Ovary (tissue), 9 donors: ENCODE measurements around the gene EMILIN2. TPM values are rescaled to one million over a fixed set of nuclear protein-coding genes. Genes with fewer than 3 reads are reported as not detected.

ENCODE experiments used
- DNase-seq, 5 donors: peaks; one replicate each; pipeline ENCODE4 v3.0.0-alpha.2; 2019 to 2020
- H3K27ac ChIP-seq, 2 donors: fragments of 200-600 bp; one replicate each; pipeline versions ENCODE4 v1.5.1 to v1.8.0; 2019 to 2022
- H3K27me3 ChIP-seq: fragments of 200-600 bp; one replicate; pipeline ENCODE4 v1.8.0; 2022
- H3K36me3 ChIP-seq: fragments of 200-600 bp; sonication (generic); one replicate; pipeline ENCODE4 v1.5.1; 2019
- H3K4me1 ChIP-seq: one replicate; pipeline ENCODE4 v1.8.1; 2013; ENCODE audit warnings: mild to moderate bottlenecking, moderate library complexity; ENCODE audit not compliant: insufficient read depth
- H3K4me3 ChIP-seq: fragments of 200-600 bp; sonication (generic); one replicate; pipeline ENCODE4 v1.5.1; 2017
- H3K9me3 ChIP-seq, 2 donors: fragments of 200-600 bp in 1 of 2; sonication (generic) in 1 of 2; one replicate each; pipeline versions ENCODE4 v1.5.1 to v1.8.1; 2013 to 2019; ENCODE audit warnings: mild to moderate bottlenecking in 1 of 2, moderate library complexity in 1 of 2
- EP300 ChIP-seq: sonication (generic); formaldehyde crosslinking; IDR thresholded peaks from one replicate; pipeline ENCODE4 v1.6.1; 2017; ENCODE audit warnings: antibody characterized with exemption
- POLR2A ChIP-seq: fragments of 450-650 bp; IDR thresholded peaks from one replicate; pipeline ENCODE4 v1.6.1; 2017; ENCODE audit warnings: antibody characterized with exemption, mild to moderate bottlenecking, moderate library complexity
- WGBS, 3 donors: extraction: QIAGEN DNeasy Blood & Tissue Kit in 1 of 3; methylation state at CpG; one replicate each; pipeline versions ENCODE4 v1.1.5 to v1.1.7; 2013 to 2017; 5-methylcytosine and 5-hydroxymethylcytosine counted together
- intact Hi-C, 4 donors: fragments of 100-400 bp; cut with DNase I; formaldehyde crosslinking; loops; one replicate each; pipeline versions ENCODE4 v1.11.0 to v1.15.1; 2022 to 2023
- polyA plus RNA-seq, 2 donors: library from polyadenylated mRNA; stranded (reverse); fragments of 200-250 nt in 1 of 2; fragments of 350-450 nt in 1 of 2; fragmentation: Illumina TruSeq in 1 of 2; extraction: RNeasy Lipid Tissue Mini Kit (QIAGEN cat#74804) in 1 of 2; gene quantifications; one replicate each; pipeline ENCODE4 v1.2.3, GENCODE V29; 2013 to 2014
- total RNA-seq, 7 donors: library from RNA; depleted of rRNA in 2 of 7; stranded (reverse); fragments of >200 nt in 2 of 7; fragmentation: NEBNext Ultra II Directional in 3 of 7; extraction: Animal tissue kit (Norgen Biotek cat#: 25700) in 3 of 7; gene quantifications; one replicate each; pipeline versions ENCODE4 v1.1.0 to v1.2.4, GENCODE V29; 2016 to 2023
- TF ChIP-seq, protein P1 (sequence below), 3 donors: fragments of 450-650 bp in 2 of 3; fragments of 200-600 bp in 1 of 3; IDR thresholded peaks; one replicate each; pipeline versions ENCODE4 v1.5.1 to v1.8.0; 2016 to 2022; ENCODE audit warnings: antibody characterized with exemption in 3 of 3, mild to moderate bottlenecking in 1 of 3
- donor health status: DM: no; HTN: no; CAD: no; lungs with moderate emphysema.
- donor health status: DM: no; HTN: no; CAD: no.
- donor health status: Bipolar disorder and iron deficiency.
- donor health status: DM: yes; HTN: yes; CAD: no.
- donor health status: DM: no; HTN: no; CAD: no.
- donor health status: DM: yes; HTN: yes; CAD: no.

EMILIN2 gene
- total and polyA plus RNA-seq, 9 donors = 16.5 to 40.4 (median 34.3) TPM

DNA sequence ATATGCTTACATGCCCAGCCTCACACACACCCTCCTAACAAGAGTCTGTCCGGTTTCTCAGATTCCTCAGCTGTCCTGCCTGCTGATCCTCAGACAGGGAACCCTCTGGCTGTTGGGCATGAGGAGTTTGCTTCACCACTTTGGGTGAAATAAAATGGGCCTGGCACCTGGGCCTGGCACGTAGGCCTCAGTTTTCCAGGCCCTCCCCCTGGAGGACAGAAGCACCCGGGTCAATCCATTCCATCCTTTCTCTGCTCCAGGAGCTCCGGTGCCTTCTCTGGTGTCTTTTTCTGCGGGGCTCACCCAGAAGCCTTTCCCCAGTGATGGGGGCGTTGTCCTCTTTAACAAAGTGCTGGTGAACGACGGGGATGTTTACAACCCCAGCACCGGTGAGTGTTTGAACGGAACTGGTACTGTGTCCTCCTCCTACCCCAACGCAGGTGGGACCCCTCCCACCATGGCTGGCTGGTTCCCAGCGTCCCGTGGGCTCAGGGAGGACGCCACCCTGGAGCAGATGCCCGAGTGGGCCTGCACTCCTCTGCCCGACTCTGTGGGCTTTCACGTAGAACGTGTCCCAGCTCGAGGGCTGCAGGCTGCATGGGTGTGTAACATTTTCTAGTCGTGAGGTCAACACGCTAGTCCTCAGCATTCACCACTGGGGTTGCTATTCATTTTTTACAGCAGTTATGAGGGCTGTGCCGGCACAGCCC, 62.8 kb downstream of the EMILIN2 start:
- intact Hi-C loops = loop anchor here in 1 of 4 donors (10.0 kb wide), 2 partner anchors 55 to 145 kb away; no protein-coding TSS in a partner anchor
- Histone ChIP-seq H3K4me3 (no peak overlapping the region), H3K27me3 (no peaks in the 10 kb centered on the region), H3K36me3 (no peaks in the 10 kb centered on the region), H3K4me1 (peaks cover 15% of the 10 kb centered on the region), H3K9me3 (no peaks in the 10 kb centered on the region), H3K27ac (no peak overlapping the region)
- 72 to 84% (median 79%) methylated on average over 22 of the region's 22 CpGs for WGBS, 3 donors
- no peak for DNase-seq
- TF ChIP-seq, protein P1, sequence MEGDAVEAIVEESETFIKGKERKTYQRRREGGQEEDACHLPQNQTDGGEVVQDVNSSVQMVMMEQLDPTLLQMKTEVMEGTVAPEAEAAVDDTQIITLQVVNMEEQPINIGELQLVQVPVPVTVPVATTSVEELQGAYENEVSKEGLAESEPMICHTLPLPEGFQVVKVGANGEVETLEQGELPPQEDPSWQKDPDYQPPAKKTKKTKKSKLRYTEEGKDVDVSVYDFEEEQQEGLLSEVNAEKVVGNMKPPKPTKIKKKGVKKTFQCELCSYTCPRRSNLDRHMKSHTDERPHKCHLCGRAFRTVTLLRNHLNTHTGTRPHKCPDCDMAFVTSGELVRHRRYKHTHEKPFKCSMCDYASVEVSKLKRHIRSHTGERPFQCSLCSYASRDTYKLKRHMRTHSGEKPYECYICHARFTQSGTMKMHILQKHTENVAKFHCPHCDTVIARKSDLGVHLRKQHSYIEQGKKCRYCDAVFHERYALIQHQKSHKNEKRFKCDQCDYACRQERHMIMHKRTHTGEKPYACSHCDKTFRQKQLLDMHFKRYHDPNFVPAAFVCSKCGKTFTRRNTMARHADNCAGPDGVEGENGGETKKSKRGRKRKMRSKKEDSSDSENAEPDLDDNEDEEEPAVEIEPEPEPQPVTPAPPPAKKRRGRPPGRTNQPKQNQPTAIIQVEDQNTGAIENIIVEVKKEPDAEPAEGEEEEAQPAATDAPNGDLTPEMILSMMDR (IDR thresholded peaks at IDR 0.05) = no peak
- TF ChIP-seq EP300 (no peak), POLR2A (no peak)

DNA sequence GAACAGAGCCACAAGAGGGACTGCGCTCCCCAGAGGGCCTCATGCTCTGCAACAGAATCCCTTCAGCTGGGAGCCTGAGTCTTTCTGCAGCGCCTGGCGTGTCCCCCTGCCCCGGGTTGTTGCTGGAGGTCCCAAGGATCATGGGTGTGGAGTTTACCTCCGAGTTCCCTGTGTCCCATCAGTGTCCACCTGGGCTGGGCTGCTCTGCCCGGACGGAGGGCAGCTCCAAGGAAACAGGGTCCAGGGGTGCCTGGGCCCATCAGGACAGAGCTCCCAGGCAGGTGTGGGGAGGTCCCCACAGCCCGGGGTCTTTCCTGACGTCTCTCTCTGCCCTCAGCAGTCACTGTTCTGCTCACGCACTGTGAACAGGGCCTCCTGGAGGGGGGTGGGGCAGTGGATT, 63.5 kb downstream of the EMILIN2 start:
- H3K27me3 ChIP-seq = no peaks in the 10 kb centered on the region
- TF ChIP-seq POLR2A = no peak
- TF ChIP-seq, protein P1 (IDR thresholded peaks at IDR 0.05) = no peak
- no peak for TF ChIP-seq EP300
- H3K27ac ChIP-seq = no peak overlapping the region
- H3K4me1 ChIP-seq = peaks cover 21% of the 10 kb centered on the region
- 84 to 88% (median 84%) methylated on average over 10 of the region's 10 CpGs for WGBS, 3 donors
- no peaks in the 10 kb centered on the region for H3K36me3 ChIP-seq
- intact Hi-C loops = no loop called here
- no peaks in the 10 kb centered on the region for H3K9me3 ChIP-seq
- no peak for DNase-seq
- H3K4me3 ChIP-seq = no peak overlapping the region

DNA sequence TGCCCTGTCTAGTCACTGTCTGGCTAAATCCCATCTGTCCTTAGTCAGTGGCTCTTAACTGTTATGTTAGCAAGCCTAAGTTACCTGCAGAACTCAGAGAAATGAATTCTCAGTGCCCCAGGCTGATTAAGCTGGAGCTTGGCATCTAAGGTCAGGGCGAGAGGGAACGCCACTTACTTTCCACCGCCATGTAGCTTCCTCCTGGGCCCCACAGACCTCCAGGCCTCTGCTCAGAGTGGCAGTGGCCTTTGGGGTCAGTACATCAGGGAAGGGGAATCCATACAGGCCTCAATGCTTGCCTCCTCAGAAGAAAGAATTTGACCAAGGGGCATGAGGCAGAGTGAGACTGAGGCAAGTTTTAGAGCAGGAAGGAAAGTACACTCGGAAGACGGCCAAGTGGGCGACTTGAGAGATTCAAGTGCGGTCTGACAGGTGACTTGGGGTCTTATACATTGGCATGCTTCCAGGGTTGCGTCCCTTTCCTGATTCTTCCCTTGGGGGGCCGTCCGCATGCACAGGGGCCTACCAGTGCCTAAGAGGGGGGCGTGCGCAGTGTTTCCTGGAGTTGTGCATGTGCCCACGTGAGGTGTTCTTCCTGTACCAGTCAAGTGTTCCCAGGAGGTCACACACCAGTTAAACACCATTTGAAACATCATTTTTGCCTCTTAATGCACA, 64.1 kb downstream of the EMILIN2 start:
- no peak for TF ChIP-seq POLR2A
- no peak for TF ChIP-seq EP300
- Histone ChIP-seq H3K27me3 (no peaks in the 10 kb centered on the region), H3K36me3 (no peaks in the 10 kb centered on the region), H3K27ac (no peak overlapping the region), H3K4me3 (no peak overlapping the region), H3K9me3 (no peaks in the 10 kb centered on the region), H3K4me1 (peaks cover 24% of the 10 kb centered on the region)
- intact Hi-C loops = no loop called here
- WGBS, 3 donors = 91 to 94% (median 92%) methylated on average over 13 of the region's 13 CpGs
- no peak for DNase-seq

DNA sequence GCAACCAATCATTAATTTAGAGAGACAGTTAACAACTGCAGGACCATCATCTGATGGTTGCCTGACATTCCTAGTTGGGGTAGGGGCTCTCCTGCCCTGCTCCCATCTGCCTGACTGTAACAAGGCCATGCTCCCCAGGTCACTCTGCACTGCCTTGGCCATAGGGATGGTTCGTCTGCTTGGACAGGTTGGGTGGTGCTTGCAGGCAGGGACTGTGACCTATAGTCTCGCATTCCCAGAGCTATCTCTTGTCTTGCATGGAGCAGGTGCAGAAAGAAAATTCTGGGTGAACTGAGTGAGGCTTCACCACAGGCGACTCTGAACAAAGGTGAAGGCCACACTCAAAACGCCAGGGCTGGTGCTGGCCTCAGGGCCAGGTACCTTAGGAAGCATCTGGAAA, 64.7 kb downstream of the EMILIN2 start:
- DNase-seq = no peak
- H3K4me3 ChIP-seq = no peak overlapping the region
- no peak overlapping the region for H3K27ac ChIP-seq
- intact Hi-C loops = no loop called here
- H3K9me3 ChIP-seq = no peaks in the 10 kb centered on the region
- 84 to 92% (median 86%) methylated on average over 4 of the region's 4 CpGs for WGBS, 3 donors
- no peaks in the 10 kb centered on the region for H3K27me3 ChIP-seq
- no peak for TF ChIP-seq EP300
- TF ChIP-seq, protein P1 (IDR thresholded peaks at IDR 0.05) = no peak
- TF ChIP-seq POLR2A = no peak
- no peaks in the 10 kb centered on the region for H3K36me3 ChIP-seq
- H3K4me1 ChIP-seq = peaks cover 25% of the 10 kb centered on the region
